ENCODE measurements around the gene CYP4F2.
"Not testable (repeated sequence)": the region's sequence is repeated elsewhere in the genome, so short reads cannot be mapped to it uniquely, and the experiment has no call there.

DNA sequence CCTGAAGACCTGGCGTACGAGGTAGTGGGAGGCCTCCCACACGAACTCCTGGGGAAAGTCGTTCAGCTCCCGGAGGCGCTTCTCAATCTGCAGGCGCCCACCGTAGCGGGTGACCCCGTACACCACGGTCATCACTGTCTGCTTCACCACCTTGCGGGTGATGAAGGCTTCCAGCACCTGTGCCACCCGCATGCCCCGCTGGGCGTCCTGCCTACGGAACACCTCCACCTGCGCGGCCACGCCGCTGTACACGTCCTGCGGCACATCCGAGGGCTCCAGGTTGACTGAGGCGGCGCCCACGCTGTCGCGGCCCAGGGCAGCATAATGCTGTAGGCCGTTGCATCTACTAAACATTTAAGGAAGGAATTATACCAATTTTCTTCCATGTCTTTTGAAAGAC lies 5.0 kb upstream of the CYP4F2 start:
- not testable (repeated sequence) for TF ChIP-seq POLR2AphosphoS5 (IDR thresholded peaks at IDR 0.05; ENCODE audit: insufficient read depth, low read depth, low read length); EZH2 (IDR thresholded peaks at IDR 0.05; ENCODE audit: borderline replicate concordance, low read depth, low read length, severe bottlenecking); FOS (IDR thresholded peaks at IDR 0.05; ENCODE audit: borderline replicate concordance, insufficient read depth, low read length); POLR2A (IDR thresholded peaks at IDR 0.05; ENCODE audit: low read depth, low read length)
- TF ChIP-seq, protein P1, sequence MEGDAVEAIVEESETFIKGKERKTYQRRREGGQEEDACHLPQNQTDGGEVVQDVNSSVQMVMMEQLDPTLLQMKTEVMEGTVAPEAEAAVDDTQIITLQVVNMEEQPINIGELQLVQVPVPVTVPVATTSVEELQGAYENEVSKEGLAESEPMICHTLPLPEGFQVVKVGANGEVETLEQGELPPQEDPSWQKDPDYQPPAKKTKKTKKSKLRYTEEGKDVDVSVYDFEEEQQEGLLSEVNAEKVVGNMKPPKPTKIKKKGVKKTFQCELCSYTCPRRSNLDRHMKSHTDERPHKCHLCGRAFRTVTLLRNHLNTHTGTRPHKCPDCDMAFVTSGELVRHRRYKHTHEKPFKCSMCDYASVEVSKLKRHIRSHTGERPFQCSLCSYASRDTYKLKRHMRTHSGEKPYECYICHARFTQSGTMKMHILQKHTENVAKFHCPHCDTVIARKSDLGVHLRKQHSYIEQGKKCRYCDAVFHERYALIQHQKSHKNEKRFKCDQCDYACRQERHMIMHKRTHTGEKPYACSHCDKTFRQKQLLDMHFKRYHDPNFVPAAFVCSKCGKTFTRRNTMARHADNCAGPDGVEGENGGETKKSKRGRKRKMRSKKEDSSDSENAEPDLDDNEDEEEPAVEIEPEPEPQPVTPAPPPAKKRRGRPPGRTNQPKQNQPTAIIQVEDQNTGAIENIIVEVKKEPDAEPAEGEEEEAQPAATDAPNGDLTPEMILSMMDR (IDR thresholded peaks at IDR 0.05; ENCODE audit: extremely low read depth in 1 of 2, insufficient read depth in 1 of 2, low read depth in 1 of 2, low read length in 2 of 2), result not testable (repeated sequence)
- TF ChIP-seq, protein P2, sequence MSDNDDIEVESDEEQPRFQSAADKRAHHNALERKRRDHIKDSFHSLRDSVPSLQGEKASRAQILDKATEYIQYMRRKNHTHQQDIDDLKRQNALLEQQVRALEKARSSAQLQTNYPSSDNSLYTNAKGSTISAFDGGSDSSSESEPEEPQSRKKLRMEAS (IDR thresholded peaks at IDR 0.05; ENCODE audit: insufficient read depth, insufficient read length), result not testable (repeated sequence)

All from endothelial cell of umbilical vein (primary cell).